NCI-H345 (cell line): ENCODE data around the gene UNC93A.
A peak's percentile ranks its signal among the peaks of the same experiment; 100 is the strongest.
"Not testable (repeated sequence)": the region's sequence is repeated elsewhere in the genome, so short reads cannot be mapped to it uniquely, and the experiment has no call there.

Experiments used
- DNase-seq: peaks from one replicate; lab custom pipeline; 2025; lab: John Stamatoyannopoulos, UW

UNC93A gene

GRCh38 chr6:167290786-167291622 is at the start of gene UNC93A:
TSS of gene UNC93A (plus strand) at chr6:167291315. CDS start at chr6:167291490, 175 bp downstream.
- no peak for DNase-seq

GRCh38 chr6:167241321-167242134 is 49.6 kb upstream of the UNC93A start:
- DNase-seq: peak; percentile 57

- not testable (repeated sequence) for DNase-seq
Observed at GRCh38 chr6:167242135-167242506, 49.0 kb upstream of the UNC93A start.

GRCh38 chr6:167242511-167243051 is 48.5 kb upstream of the UNC93A start:
- not testable (repeated sequence) for DNase-seq

- no peak for DNase-seq
Observed at GRCh38 chr6:167244064-167244960, 46.8 kb upstream of the UNC93A start.

- no peak for DNase-seq
Observed at GRCh38 chr6:167244991-167245390, 46.1 kb upstream of the UNC93A start.

GRCh38 chr6:167245591-167245990 is 45.5 kb upstream of the UNC93A start:
- DNase-seq: no peak

- DNase-seq: no peak
Observed at GRCh38 chr6:167247814-167248595, 43.1 kb upstream of the UNC93A start.

- DNase-seq: not testable (repeated sequence)
Observed at GRCh38 chr6:167248878-167249455, 42.1 kb upstream of the UNC93A start.

GRCh38 chr6:167252271-167252670 is 38.8 kb upstream of the UNC93A start:
- no peak for DNase-seq

GRCh38 chr6:167255918-167256553 is 35.1 kb upstream of the UNC93A start:
- DNase-seq: no peak

GRCh38 chr6:167258646-167259045 is 32.5 kb upstream of the UNC93A start:
- no peak for DNase-seq

GRCh38 chr6:167266057-167266829 is 24.9 kb upstream of the UNC93A start:
- DNase-seq: not testable (repeated sequence)

- DNase-seq: no peak
Observed at GRCh38 chr6:167266830-167267555, 24.1 kb upstream of the UNC93A start.

- not testable (repeated sequence) for DNase-seq
Observed at GRCh38 chr6:167267556-167267898, 23.6 kb upstream of the UNC93A start.

GRCh38 chr6:167267921-167268401 is 23.2 kb upstream of the UNC93A start:
- DNase-seq: no peak

GRCh38 chr6:167268683-167269280 is 22.3 kb upstream of the UNC93A start:
- DNase-seq: no peak
